K562 (cell line): ENCODE results near the gene C2CD4C. TPM values are rescaled to one million over a fixed set of nuclear protein-coding genes. Genes with fewer than 3 reads are reported as not detected.

Experiments
- ATAC-seq: fragments of 200-7000 bp; cut with Tn5 transposase; 3 replicates; pipeline ENCODE4 v1.9.1; 2020; ENCODE audit warnings: moderate library complexity
- BruUV-seq: library from RNA; stranded (reverse); fragments of 400-500 nt; replicated peaks from 2 replicates; lab custom pipeline; 2021; lab: Mats Ljungman, UMichigan
- CTCF ChIA-PET: fragments of 300-600 bp; formaldehyde crosslinking; extraction: SDS; loops from one replicate; lab custom pipeline; 2021; ENCODE audit warnings: low intra/inter-chr PET ratio; lab: Yijun Ruan, JAX
- POLR2A ChIA-PET: fragments of 300-600, 350-650 bp; sonication (Branson Sonifier 250); formaldehyde crosslinking; extraction: SDS; loops from one replicate; lab custom pipeline; 2021; ENCODE audit warnings: antibody characterized with exemption, inconsistent platforms; lab: Yijun Ruan, JAX
- DNase-seq, 4 experiments: peaks; one replicate each; pipeline versions ENCODE4 v3.0.0 to v3.0.0-alpha.2; 2011 to 2018; ENCODE audit warnings: low spot score in 3 of 4, mixed read lengths in 3 of 4; ENCODE audit errors: extremely low read depth in 1 of 4
- FAIRE-seq: peaks from 2 replicates; lab custom pipeline; 2011; peaks lifted over from hg19 to GRCh38; lab: Jason Lieb, UNC
- H2AFZ ChIP-seq: 2 replicates; pipeline ENCODE4 v1.6.0; 2011; ENCODE audit warnings: low read depth, low read length, control low read depth, inconsistent platforms
- H3K27ac ChIP-seq: fragments of 200-600 bp; 3 replicates; pipeline ENCODE4 v1.8.0; 2011; ENCODE audit warnings: low read depth, mild to moderate bottlenecking, control low read depth, inconsistent platforms, low read length, moderate library complexity, mixed read lengths; ENCODE audit errors: extremely low read depth
- H3K27me3 ChIP-seq, 2 experiments: fragments of 300-600 bp in 1 of 2; 2 replicates in 1 of 2; 3 replicates in 1 of 2; pipeline versions ENCODE4 v1.6.0 to v1.8.0; 2011; ENCODE audit warnings: inconsistent platforms in 2 of 2, low read length in 2 of 2, mild to moderate bottlenecking in 1 of 2, mixed read lengths in 1 of 2, moderate library complexity in 1 of 2; ENCODE audit not compliant: control insufficient read depth in 2 of 2, insufficient read depth in 2 of 2
- H3K36me3 ChIP-seq: fragments of 300-600 bp; 3 replicates; pipeline ENCODE4 v1.8.0; 2011; ENCODE audit warnings: mild to moderate bottlenecking, low read length, inconsistent platforms; ENCODE audit not compliant: control insufficient read depth, insufficient read depth
- H3K4me1 ChIP-seq, 2 experiments: fragments of 200-600 bp in 1 of 2; replicated peaks in 1 of 2; 2 replicates in 1 of 2; 3 replicates in 1 of 2; pipeline versions ENCODE4 v1.5.1 to v1.8.0; 2011; ENCODE audit warnings: inconsistent platforms in 2 of 2, low read length in 2 of 2, mild to moderate bottlenecking in 1 of 2, mixed read lengths in 1 of 2, moderate library complexity in 1 of 2; ENCODE audit not compliant: control insufficient read depth in 2 of 2, insufficient read depth in 2 of 2
- H3K4me2 ChIP-seq: 2 replicates; pipeline ENCODE4 v1.6.1; 2011; ENCODE audit warnings: low read length, control low read depth, inconsistent platforms, mixed read lengths; ENCODE audit not compliant: insufficient read depth
- H3K4me3 ChIP-seq: fragments of 200-600 bp; sonication (generic), shearing (Covaris generic); 2 replicates; pipeline ENCODE4 v1.5.1; 2016; ENCODE audit warnings: control low read depth, inconsistent platforms
- H3K79me2 ChIP-seq: fragments of 200-600 bp; 3 replicates; pipeline ENCODE4 v1.8.0; 2011; ENCODE audit warnings: low read length, inconsistent platforms; ENCODE audit not compliant: control insufficient read depth, insufficient read depth
- H3K9ac ChIP-seq, 2 experiments: 2 replicates each; pipeline versions ENCODE4 v1.6.0 to v1.6.1; 2011; ENCODE audit warnings: low read depth in 2 of 2, low read length in 2 of 2, control low read depth in 1 of 2, inconsistent platforms in 1 of 2, mild to moderate bottlenecking in 1 of 2, mixed read lengths in 1 of 2; ENCODE audit not compliant: insufficient read depth in 1 of 2
- H3K9me1 ChIP-seq: one replicate; pipeline ENCODE4 v1.6.0; 2011; ENCODE audit warnings: inconsistent platforms, mild to moderate bottlenecking, low read length, moderate library complexity; ENCODE audit not compliant: control insufficient read depth, insufficient read depth
- H3K9me3 ChIP-seq: replicated peaks from 2 replicates; pipeline ENCODE4 v1.5.1; 2011; ENCODE audit warnings: low read depth, low read length, inconsistent platforms; ENCODE audit not compliant: control insufficient read depth, insufficient read depth
- H4K20me1 ChIP-seq: replicated peaks from 2 replicates; pipeline ENCODE4 v1.6.1; 2011; ENCODE audit warnings: low read length, inconsistent platforms, mixed read lengths; ENCODE audit not compliant: control insufficient read depth, insufficient read depth
- ARID3A ChIP-seq: IDR thresholded peaks from 2 replicates; pipeline ENCODE4 v1.6.1; 2012; ENCODE audit warnings: low read depth, low read length, improper control_type of control experiment, borderline replicate concordance
- MXI1 ChIP-seq: IDR thresholded peaks from 2 replicates; pipeline ENCODE4 v1.6.1; 2011; ENCODE audit warnings: low read depth, mild to moderate bottlenecking, improper control_type of control experiment, low read length
- TAF1 ChIP-seq: IDR thresholded peaks from 2 replicates; pipeline ENCODE4 v1.6.1; 2011; ENCODE audit warnings: mild to moderate bottlenecking, low read length, moderate library complexity; ENCODE audit not compliant: insufficient read depth, control insufficient read depth, severe bottlenecking; ENCODE audit errors: extremely low read depth
- TAF15 ChIP-seq: fragments of 200-400 bp; formaldehyde crosslinking; IDR thresholded peaks from 2 replicates; pipeline ENCODE4 v1.6.1; 2017; ENCODE audit warnings: mild to moderate bottlenecking, low read depth, low read length, moderate library complexity
- YY1 ChIP-seq, 3 experiments: IDR thresholded peaks; 2 replicates each; pipeline ENCODE4 v1.6.1; 2011; ENCODE audit warnings: low read length in 2 of 3, mild to moderate bottlenecking in 2 of 3, moderate library complexity in 2 of 3, borderline replicate concordance in 1 of 3, control low read depth in 1 of 3, low read depth in 1 of 3; ENCODE audit not compliant: insufficient read depth in 3 of 3, insufficient replicate concordance in 2 of 3, control insufficient read depth in 1 of 3, insufficient read length in 1 of 3; ENCODE audit errors: extremely low read depth in 1 of 3
- ZBTB8A ChIP-seq: fragments of 450-650 bp; IDR thresholded peaks from 2 replicates; pipeline ENCODE4 v1.6.1; 2018; ENCODE audit warnings: mild to moderate bottlenecking, moderate library complexity; ENCODE audit not compliant: partially characterized antibody
- WGBS: fragments of 100-300 bp; shearing (Covaris generic); methylation state at CpG from one replicate; pipeline ENCODE4 v1.1.6; 2016; ENCODE audit warnings: low coverage, mixed read lengths; ENCODE audit not compliant: insufficient coverage; ENCODE audit errors: missing lambda C conversion rate; 5-methylcytosine and 5-hydroxymethylcytosine counted together
- in situ Hi-C: fragments of 300-500 bp; cut with MboI; formaldehyde crosslinking; loops from 4 replicates; pipeline ENCODE4 v1.15.0; 2018; ENCODE audit warnings: inconsistent platforms, mixed read lengths
- intact Hi-C: fragments of 100-400 bp; cut with micrococcal nuclease; formaldehyde crosslinking; loops from 2 replicates; pipeline ENCODE4 v1.14.2; 2022
- polyA plus RNA-seq, 8 experiments: library from polyadenylated mRNA; depleted of rRNA in 4 of 8; stranded (reverse) in 5 of 8; unstranded in 3 of 8; fragments of >200 nt; fragmentation: Nextera tagmentation in 2 of 8; fragmentation: Illumina TruSeq in 1 of 8; extraction: Ambion mirVana in 2 of 8; extraction: Trizol in 1 of 8; gene quantifications; 2 replicates each; pipeline versions ENCODE4 v1.2.1 to v1.2.3, GENCODE V29; 2011 to 2014; ENCODE audit warnings: inconsistent platforms in 1 of 8, missing spikeins in 1 of 8
- total RNA-seq, 7 experiments: library from RNA; depleted of rRNA in 6 of 7; stranded (reverse); fragments of >200 nt in 6 of 7; fragmentation: Illumina TruSeq in 2 of 7; extraction: Trizol in 2 of 7; gene quantifications; 2 replicates each; pipeline versions ENCODE4 v1.2.1 to v1.2.3, GENCODE V29; 2011 to 2021; ENCODE audit warnings: low replicate concordance in 1 of 7

C2CD4C gene
- total and polyA plus RNA-seq, 9 of the 15 experiments (the other 6 are each of a cell fraction or from before 2014, with no cell fraction given): 0.01 to 0.07 TPM; not detected in 7

- no peak for TF ChIP-seq ZBTB8A
- TF ChIP-seq TAF15: no peak
- TF ChIP-seq ARID3A: no peak
- TF ChIP-seq TAF1: no peak
- TF ChIP-seq MXI1: no peak
These were observed 19.0 kb downstream of the C2CD4C start (continued) for GRCh38 chr19:389935-390289.

- H3K9me3 ChIP-seq: no peaks in the 10 kb centered on the region
- ChIA-PET POLR2A (no interaction called here), CTCF (no interaction called here)
- in situ Hi-C loops (no loop called here), intact Hi-C loops (no loop called here)
- H3K4me2 ChIP-seq: no peak overlapping the region
- no peak for DNase-seq
- BruUV-seq: no TSS peak
- no peaks in the 10 kb centered on the region for H3K36me3 ChIP-seq
- 5% methylated on average over 19 of the region's 21 CpGs for WGBS
- H2AFZ ChIP-seq: no peak overlapping the region
- H3K27ac ChIP-seq: no peak overlapping the region
- TF ChIP-seq YY1 (IDR thresholded peaks at IDR 0.05; ENCODE audit: borderline replicate concordance in 1 of 3, control insufficient read depth in 1 of 3, extremely low read depth in 1 of 3, insufficient read depth in 3 of 3, insufficient read length in 1 of 3, insufficient replicate concordance in 2 of 3, low read depth in 1 of 3, low read length in 2 of 3): no peak
- TF ChIP-seq, all 486 proteins: peak for 0
- Histone ChIP-seq H3K4me3 (no peak overlapping the region), H3K27me3 (peaks cover 23 to 45% of the 10 kb centered on the region in 2 experiments), H3K9ac (peak overlapping the region in 1 of 2 experiments; percentile 43; a peak in 1 of 4 replicates), H3K9me1 (no peaks in the 10 kb centered on the region), H3K4me1 (peaks cover 0 to 9% of the 10 kb centered on the region in 2 experiments; a peak in 1 of 5 replicates), H3K79me2 (no peaks in the 10 kb centered on the region), H4K20me1 (no peaks in the 10 kb centered on the region)
- no peak for FAIRE-seq
- ATAC-seq: no peak
These were observed 19.6 kb downstream of the C2CD4C start for GRCh38 chr19:389255-389934.
